ENCODE measurements around the gene HDC.

HDC gene, protein sequence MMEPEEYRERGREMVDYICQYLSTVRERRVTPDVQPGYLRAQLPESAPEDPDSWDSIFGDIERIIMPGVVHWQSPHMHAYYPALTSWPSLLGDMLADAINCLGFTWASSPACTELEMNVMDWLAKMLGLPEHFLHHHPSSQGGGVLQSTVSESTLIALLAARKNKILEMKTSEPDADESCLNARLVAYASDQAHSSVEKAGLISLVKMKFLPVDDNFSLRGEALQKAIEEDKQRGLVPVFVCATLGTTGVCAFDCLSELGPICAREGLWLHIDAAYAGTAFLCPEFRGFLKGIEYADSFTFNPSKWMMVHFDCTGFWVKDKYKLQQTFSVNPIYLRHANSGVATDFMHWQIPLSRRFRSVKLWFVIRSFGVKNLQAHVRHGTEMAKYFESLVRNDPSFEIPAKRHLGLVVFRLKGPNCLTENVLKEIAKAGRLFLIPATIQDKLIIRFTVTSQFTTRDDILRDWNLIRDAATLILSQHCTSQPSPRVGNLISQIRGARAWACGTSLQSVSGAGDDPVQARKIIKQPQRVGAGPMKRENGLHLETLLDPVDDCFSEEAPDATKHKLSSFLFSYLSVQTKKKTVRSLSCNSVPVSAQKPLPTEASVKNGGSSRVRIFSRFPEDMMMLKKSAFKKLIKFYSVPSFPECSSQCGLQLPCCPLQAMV

GRCh38 chr15:50265620-50266019, at the start of gene HDC:
HDC (minus strand) TSS chr15:50265726; CDS start chr15:50265623, 103 bp downstream.
- no peak for DNase-seq

DNA sequence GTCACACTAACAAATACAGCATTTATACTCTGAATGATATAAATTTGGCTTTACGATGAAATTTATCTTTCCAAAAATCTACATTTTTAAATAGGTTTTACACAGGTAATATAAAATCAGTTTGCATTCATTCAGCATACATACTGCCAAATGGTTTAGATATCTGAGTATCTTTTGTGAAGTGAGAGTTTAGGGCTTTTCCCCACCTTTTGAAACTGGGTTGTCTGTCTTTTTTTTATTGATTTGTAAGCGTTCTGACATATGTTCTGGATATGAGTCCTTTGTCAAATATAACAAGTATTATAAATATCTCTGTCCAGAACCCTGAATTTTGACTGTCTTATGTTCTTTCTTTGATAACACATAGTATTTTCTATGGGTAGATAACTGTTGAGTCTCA, 47.1 kb upstream of the HDC start:
- no peak for DNase-seq

DNA sequence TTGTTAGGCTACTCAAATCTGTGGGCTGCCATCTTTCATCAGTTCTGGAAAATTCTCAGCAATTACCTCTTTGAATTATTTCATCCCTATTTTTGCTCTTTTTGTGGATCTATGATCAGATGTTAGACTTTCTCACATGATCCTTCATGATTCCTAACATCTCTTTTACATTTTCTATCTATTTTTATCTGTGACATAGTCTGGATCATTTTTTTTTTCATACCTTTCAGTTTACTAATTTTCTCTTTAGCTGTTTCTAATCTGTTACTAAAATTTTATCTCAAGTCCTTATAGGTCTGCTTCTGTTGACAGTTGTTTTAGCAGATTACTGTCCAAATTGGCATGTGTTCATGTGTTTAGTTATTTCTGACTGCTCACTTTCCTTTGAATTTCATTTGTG, 42.3 kb upstream of the HDC start:
- no peak for DNase-seq

DNA sequence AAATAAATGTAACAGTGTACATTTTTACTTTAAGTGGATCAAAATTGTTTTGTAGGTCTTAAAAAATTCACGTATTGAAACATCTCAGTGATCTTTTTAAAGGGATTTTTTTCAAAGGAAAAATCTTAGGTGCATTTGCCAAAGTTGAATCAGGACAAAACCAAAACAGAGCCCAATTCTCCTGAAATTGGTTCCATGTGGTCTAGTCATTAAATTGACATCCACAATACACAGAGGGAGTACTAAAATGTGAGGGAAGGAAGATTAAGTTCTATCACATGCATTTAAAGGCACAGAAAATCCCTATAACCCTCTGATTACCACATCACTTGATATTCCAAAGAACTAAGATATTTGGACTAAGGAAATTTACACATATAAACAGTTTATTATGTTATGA, 39.3 kb upstream of the HDC start:
- no peak for DNase-seq

- DNase-seq = no peak
Measured at GRCh38 chr15:50302581-50302980, 37.1 kb upstream of the HDC start.

DNA sequence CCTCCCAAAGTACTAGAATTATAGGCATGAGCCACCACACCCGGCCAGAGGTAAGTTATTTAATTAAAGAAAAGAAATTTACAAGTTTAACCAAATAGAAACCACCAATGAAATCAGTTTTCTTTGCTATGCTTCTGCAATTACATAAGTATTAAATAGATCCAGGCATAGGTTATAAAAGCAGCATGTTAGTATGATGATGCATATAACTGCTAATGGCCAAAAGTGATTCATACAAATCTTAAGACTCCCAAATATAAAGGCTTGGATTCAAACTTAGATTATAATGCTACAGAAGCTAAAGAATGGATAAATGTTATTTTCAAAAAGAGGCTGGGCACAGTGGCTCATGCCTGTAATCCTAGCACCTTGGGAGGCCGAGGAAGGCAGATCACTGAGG, 32.8 kb upstream of the HDC start:
- DNase-seq = no peak

- DNase-seq = no peak
Measured at GRCh38 chr15:50295966-50296365, 30.4 kb upstream of the HDC start.

GRCh38 chr15:50289749-50290148, 24.2 kb upstream of the HDC start:
- DNase-seq = no peak

- no peak for DNase-seq
Measured at GRCh38 chr15:50287324-50288116, 22.0 kb upstream of the HDC start.

GRCh38 chr15:50281427-50281826, 15.9 kb upstream of the HDC start:
- DNase-seq = no peak

GRCh38 chr15:50280271-50280670, 14.7 kb upstream of the HDC start:
- DNase-seq = no peak

DNA sequence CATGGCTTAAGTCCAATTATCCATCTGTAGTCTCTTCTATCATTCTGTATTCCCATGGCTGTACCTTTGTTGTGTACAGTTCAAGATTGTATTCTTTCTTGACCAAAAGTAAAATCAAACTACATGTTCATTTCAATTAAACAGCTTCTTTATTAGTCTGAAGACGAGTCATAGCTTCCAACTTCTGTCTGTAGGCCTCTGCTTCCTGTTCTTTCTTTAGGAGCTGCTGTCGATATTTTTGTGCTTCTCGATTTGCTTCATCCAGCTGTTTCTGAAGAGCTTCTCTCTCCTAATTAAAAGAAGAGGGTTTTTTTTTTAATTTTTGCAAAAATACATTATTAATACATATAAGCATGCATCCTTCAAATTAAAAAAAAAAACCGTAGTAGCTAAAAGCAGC, 13.0 kb upstream of the HDC start:
- no peak for DNase-seq

DNA sequence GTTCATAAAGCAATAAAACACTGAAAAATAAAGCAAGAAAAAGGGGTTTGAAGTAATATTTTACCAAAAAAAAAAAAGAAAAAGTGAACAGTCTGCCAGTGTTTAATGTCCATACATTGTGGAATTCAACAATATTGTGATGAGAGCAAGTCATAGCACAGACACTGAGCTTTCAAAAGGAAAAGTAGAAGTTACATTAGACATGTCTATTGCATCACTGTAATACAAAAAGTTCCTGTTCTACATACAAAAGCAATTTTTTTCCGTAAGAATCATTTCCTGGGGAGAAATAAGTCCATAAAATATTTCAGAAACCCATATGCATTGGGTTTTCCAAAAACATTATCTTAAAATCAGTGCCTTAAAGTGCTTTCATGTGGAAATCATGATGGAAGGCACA, 11.8 kb upstream of the HDC start:
- no peak for DNase-seq

- no peak for DNase-seq
Measured at GRCh38 chr15:50275908-50276307, 10.4 kb upstream of the HDC start.

- DNase-seq = no peak
Measured at GRCh38 chr15:50275091-50275490, 9.6 kb upstream of the HDC start.

DNA sequence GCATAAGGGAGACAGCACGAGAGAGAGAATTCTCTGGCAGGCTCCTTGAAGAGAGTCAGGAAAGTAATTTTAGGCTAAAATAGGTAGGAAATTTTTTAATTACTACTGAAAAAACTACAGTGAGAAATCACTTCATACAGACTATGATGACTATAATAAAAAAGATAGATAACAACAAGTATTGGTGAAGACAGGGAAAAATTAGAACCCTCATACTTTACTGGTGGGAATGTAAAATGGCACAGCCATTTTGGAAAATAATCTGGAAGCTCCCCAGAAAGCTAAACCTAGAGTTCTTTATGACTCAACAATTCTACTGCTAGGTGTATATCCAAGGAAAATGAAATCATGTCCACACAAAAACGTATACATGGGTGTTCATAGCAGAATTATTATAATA, 2.1 kb upstream of the HDC start:
- no peak for DNase-seq

DNA sequence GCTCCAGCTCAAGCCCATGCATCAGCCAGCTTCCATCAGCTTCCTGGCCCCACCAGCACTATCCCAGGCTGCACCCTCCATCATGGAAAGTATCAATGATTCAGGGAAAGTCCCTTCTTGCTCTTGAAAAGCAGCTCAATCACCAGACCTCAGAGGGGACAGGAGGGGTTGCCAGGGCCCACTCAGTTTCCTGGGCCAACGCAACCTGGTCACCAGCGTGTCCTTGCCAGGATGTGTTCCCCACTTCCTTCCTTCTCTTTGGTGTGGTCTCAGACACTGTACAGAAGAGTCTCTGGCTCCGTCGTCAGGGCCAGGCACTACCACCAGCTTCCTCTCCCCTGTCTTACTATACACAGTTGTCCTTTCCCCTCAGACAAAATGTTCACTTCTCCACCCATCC, 3.0 kb downstream of the HDC start:
- DNase-seq = peak; percentile 57

DNA sequence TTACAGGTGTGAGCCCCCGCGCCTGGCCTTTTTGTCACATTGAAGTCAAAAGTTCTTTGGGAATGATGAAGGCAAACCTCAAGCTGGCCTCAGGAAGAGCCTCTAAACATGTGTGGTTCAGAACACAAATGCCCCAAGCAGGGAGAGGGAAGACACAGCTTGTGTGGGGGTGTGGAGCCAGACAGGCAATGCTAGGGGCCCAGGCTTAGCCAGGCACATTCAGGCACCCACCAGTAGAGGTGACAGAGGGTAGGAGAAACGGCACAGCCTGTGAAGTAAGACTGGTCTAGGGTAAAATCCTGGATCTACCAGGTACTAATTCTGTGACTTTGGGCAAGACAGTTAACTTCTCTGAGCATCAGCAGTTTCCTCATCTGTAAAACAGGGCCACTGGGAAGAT, 3.5 kb downstream of the HDC start:
- peak; percentile 74 for DNase-seq

DNA sequence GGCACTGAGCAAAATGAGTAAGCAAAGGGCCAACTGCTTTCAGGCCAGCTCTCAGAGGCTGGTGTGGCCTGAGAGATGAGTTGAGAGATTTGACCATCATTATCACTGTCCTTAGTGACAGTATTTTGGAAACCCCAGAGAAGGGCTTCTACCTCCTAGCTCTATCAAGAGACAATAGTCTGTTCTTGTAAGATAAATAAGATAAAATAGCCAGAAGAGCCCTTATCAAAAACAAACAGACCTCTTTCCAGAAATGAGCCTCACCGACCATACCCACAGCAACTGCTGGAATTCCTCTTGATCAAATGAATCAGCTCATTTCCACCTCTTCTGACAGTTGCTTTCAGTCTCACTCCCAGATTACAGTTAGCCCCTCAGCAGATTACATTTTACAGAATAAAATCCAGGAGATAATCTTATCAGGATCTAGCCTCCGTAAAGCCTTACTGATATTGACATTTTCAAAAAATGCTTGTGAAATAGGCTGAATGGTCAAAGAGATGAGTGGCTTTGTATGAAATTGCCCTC, 4.5 kb downstream of the HDC start:
- peak; percentile 96 for DNase-seq

GRCh38 chr15:50259276-50259675, 6.2 kb downstream of the HDC start:
- DNase-seq = peak; percentile 61

DNA sequence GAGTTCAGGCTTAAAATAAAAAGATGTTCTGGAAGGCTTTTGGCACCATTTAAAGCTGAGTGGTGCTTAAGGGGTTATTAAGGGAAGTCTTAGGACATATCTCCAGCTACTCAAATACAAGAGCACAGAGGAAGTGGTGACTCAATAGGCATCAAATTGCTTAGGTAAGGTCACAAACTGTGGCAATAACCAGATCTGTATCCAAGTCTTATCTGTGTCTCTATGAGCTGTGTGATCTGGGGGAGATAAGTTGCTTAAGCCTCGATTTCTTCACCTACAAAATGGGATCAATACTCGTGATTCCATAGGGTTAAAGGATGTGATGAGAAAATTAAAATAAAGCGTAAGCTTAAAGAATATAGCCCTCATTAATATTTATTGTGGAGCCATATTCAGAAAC, 7.6 kb downstream of the HDC start:
- DNase-seq = peak; percentile 78

- DNase-seq = no peak
Measured at GRCh38 chr15:50257332-50257731, 8.2 kb downstream of the HDC start.

DNA sequence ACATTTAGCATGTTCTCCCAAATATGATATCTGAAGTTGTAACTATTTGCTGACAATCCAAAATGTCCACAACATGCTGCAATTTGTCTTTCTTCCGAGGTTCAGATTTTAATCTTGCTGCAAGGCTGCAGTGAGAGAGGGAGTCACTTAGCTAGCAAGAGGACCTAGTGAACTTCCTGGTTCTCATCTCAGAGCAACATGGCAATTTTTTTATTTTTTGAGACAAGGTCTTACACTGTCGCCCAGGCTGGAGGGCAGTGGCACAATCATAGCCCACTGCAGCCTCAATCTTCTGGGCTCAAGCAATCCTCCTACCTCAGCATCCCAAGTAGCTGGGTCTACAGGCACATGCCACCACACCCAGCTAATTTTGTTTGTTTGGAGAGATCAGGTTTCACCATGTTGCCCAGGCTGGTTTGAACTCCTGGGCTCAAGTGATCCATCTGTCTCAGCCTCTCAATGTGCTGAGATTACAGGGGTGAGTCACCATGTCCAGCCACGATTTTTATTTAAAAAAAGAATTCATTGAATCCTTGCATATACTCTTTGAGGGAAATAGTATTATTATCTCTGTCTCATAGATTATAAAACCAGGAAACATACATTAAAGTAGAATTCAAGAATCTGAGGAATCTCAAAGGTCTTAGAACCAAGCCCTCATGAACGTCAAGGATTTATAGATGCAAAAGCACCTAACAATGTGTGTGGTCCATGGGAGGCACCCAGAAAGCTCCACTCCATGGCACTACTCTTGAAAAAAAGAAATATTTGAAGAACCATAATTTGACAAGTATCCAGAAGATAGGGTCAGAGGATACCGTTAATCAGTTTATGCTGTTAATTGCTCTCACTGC, 9.1 kb downstream of the HDC start:
- DNase-seq = peak; percentile 54

Data from hematopoietic multipotent progenitor cell treated with erythropoietin and hydrocortisone succinate and interleukin-3 and kit ligand, for 6 days (in vitro differentiated cells).